Measurements from ENCODE around the gene CEP70. TPM values are rescaled to one million over a fixed set of nuclear protein-coding genes. Genes with fewer than 3 reads are reported as not detected.
A peak's percentile ranks its signal among the peaks of the same experiment; 100 is the strongest.

The CEP70 gene
- total RNA-seq, 1 experiment from 2014 or later = 32.6 TPM

DNA sequence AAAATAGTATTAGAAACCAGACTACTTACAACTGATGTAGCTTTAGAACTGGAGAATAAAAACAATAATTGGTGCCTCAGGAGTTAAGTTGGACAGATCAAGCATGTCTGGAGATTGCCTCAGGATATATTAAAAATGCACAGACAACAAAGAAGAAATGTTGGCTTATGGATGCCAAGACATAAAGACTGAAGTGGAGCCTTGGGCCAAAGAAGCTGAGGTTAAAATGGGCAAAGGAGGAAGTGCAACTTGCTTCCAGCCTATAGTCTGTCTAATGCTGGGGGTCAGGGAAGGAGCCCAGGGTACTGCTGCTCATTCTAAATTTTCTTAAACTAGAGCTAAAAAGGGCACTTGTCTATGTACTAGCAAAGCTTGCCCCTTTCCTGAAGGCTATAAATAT, 82.1 kb downstream of the CEP70 start:
- no peak overlapping the region for H3T11ph ChIP-seq (ENCODE audit: low read length)
- H4K20me1 ChIP-seq (ENCODE audit: control insufficient read depth, insufficient read depth, insufficient read length) = no peaks in the 10 kb centered on the region
- DNase-seq = no peak
- H3K27me3 ChIP-seq (ENCODE audit: insufficient read depth, low read length) = no peaks in the 10 kb centered on the region
- no peak overlapping the region for H2AFZ ChIP-seq (ENCODE audit: low read length)
- Mint-ChIP-seq H3K27me3 (ENCODE audit: low read depth) (no peaks in the 10 kb centered on the region), H3K4me3 (no peak overlapping the region), H3K27ac (peak overlapping the region in 1 of 3 experiments; percentile 10; a peak in 1 of 7 replicates), H3K9me3 (peaks cover 5 to 6% of the 10 kb centered on the region in 2 experiments; a peak in 4 of 5 replicates), H3K4me1 (peaks cover 5 to 8% of the 10 kb centered on the region in 2 experiments), H3K36me3 (ENCODE audit: insufficient read depth in 1 of 3, low read depth in 3 of 3) (peaks cover 10 to 18% (median 12%) of the 10 kb centered on the region in 3 experiments)
- no peak overlapping the region for H2BK15ac ChIP-seq (ENCODE audit: low read depth, low read length)
- no peak overlapping the region for H3K56ac ChIP-seq (ENCODE audit: insufficient read length, low read depth, low read length)
- no peak overlapping the region for H2BK12ac ChIP-seq (ENCODE audit: insufficient read length, low read depth, low read length)
- no peaks in the 10 kb centered on the region for H3K79me2 ChIP-seq (ENCODE audit: insufficient read depth, low read length)
- H3K4ac ChIP-seq (ENCODE audit: low read depth, low read length) = no peak overlapping the region
- no peaks in the 10 kb centered on the region for H3K79me1 ChIP-seq (ENCODE audit: insufficient read depth, low read depth, low read length, poor library complexity, severe bottlenecking)
- H3K23me2 ChIP-seq (ENCODE audit: insufficient read length, low read depth, low read length, poor library complexity, severe bottlenecking) = no peaks in the 10 kb centered on the region
- no peak overlapping the region for H3K9ac ChIP-seq (ENCODE audit: extremely low read depth, insufficient read length, low read length)
- H4K5ac ChIP-seq (ENCODE audit: insufficient read length, low read depth, low read length) = no peak overlapping the region
- H3K18ac ChIP-seq (ENCODE audit: insufficient read length, low read depth, low read length) = no peak overlapping the region
- H4K91ac ChIP-seq (ENCODE audit: insufficient read length, low read depth, low read length) = no peak overlapping the region
- H3K4me2 ChIP-seq (ENCODE audit: insufficient read depth, insufficient read length, low read length) = no peak overlapping the region
- no peak overlapping the region for H2AK5ac ChIP-seq (ENCODE audit: insufficient read length, low read length)
- no peak overlapping the region for H3K14ac ChIP-seq (ENCODE audit: insufficient read depth, low read length)
- TF ChIP-seq, protein P1, sequence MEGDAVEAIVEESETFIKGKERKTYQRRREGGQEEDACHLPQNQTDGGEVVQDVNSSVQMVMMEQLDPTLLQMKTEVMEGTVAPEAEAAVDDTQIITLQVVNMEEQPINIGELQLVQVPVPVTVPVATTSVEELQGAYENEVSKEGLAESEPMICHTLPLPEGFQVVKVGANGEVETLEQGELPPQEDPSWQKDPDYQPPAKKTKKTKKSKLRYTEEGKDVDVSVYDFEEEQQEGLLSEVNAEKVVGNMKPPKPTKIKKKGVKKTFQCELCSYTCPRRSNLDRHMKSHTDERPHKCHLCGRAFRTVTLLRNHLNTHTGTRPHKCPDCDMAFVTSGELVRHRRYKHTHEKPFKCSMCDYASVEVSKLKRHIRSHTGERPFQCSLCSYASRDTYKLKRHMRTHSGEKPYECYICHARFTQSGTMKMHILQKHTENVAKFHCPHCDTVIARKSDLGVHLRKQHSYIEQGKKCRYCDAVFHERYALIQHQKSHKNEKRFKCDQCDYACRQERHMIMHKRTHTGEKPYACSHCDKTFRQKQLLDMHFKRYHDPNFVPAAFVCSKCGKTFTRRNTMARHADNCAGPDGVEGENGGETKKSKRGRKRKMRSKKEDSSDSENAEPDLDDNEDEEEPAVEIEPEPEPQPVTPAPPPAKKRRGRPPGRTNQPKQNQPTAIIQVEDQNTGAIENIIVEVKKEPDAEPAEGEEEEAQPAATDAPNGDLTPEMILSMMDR (conservative IDR thresholded peaks at IDR 0.05) = no peak
- no peak overlapping the region for H4K8ac ChIP-seq (replicated peaks; ENCODE audit: insufficient read length, low read depth, low read length)
- no peaks in the 10 kb centered on the region for H3K9me3 ChIP-seq (ENCODE audit: control insufficient read depth, low read depth, low read length)
- no peak overlapping the region for H3K27ac ChIP-seq (ENCODE audit: insufficient read length, low read depth, low read length)
- no peak overlapping the region for H2BK5ac ChIP-seq (ENCODE audit: insufficient read length, low read length)
- no peak overlapping the region for H2BK20ac ChIP-seq (ENCODE audit: low read depth, low read length, poor library complexity, severe bottlenecking)
- no peak overlapping the region for H3K23ac ChIP-seq (ENCODE audit: insufficient read length, low read depth, low read length)
- no peak overlapping the region for H2BK120ac ChIP-seq (ENCODE audit: low read depth, low read length, poor library complexity, severe bottlenecking)
- no peaks in the 10 kb centered on the region for H3K4me1 ChIP-seq (ENCODE audit: insufficient read depth, low read length)

Data from H9 (cell line).